Panc1 (cell line): Measurements from ENCODE around the gene HMGCS1. TPM values are rescaled to one million over a fixed set of nuclear protein-coding genes. Genes with fewer than 3 reads are reported as not detected.

Source experiments
- ATAC-seq: fragments of 200-7000 bp; cut with Tn5 transposase; 2 replicates; pipeline ENCODE4 v1.9.1; 2020; ENCODE audit warnings: mild to moderate bottlenecking, moderate library complexity
- BruUV-seq: library from RNA; stranded (reverse); fragments of 400-500 nt; replicated peaks from 2 replicates; lab custom pipeline; 2021; lab: Mats Ljungman, UMichigan
- CTCF ChIA-PET: fragments of 300-600 bp; sonication (Branson Sonifier 250); formaldehyde crosslinking; loops from one replicate; lab custom pipeline; 2022; ENCODE audit warnings: antibody characterized with exemption; lab: Charles Lee
- POLR2A ChIA-PET: fragments of 300-600 bp; sonication (Branson Sonifier 250); formaldehyde crosslinking; loops from one replicate; lab custom pipeline; 2022; ENCODE audit warnings: antibody characterized with exemption; lab: Charles Lee
- DNase-seq: peaks from one replicate; pipeline ENCODE4 v3.0.0-alpha.2; 2010; ENCODE audit warnings: low read depth, low spot score
- H3K27ac ChIP-seq: 2 replicates; pipeline ENCODE4 v1.5.1; 2011; ENCODE audit warnings: mild to moderate bottlenecking, low read length, inconsistent platforms
- H3K27me3 ChIP-seq: fragments of 200-500 bp; sonication (Bioruptor generic); 2 replicates; pipeline ENCODE4 v1.6.0; 2014; ENCODE audit warnings: low read length, inconsistent platforms; ENCODE audit not compliant: control insufficient read depth, insufficient read depth
- H3K36me3 ChIP-seq: fragments of 200-500 bp; sonication (Bioruptor generic); 2 replicates; pipeline ENCODE4 v1.5.1; 2014; ENCODE audit warnings: inconsistent platforms, mild to moderate bottlenecking, low read length, moderate library complexity; ENCODE audit not compliant: control insufficient read depth, insufficient read depth
- H3K4me1 ChIP-seq: 2 replicates; pipeline ENCODE4 v1.5.1; 2011; ENCODE audit warnings: inconsistent platforms, mild to moderate bottlenecking, low read length, moderate library complexity; ENCODE audit not compliant: control insufficient read depth, insufficient read depth
- H3K4me3 ChIP-seq, 2 experiments: 2 replicates each; pipeline ENCODE4 v1.5.1; 2011 to 2012; ENCODE audit warnings: low read depth in 2 of 2, low read length in 2 of 2, mild to moderate bottlenecking in 2 of 2, inconsistent platforms in 1 of 2, moderate library complexity in 1 of 2
- H3K9me3 ChIP-seq: fragments of 200-500 bp; sonication (Bioruptor generic); 2 replicates; pipeline ENCODE4 v1.5.1; 2014; ENCODE audit warnings: low read depth, mild to moderate bottlenecking, inconsistent platforms, low read length, moderate library complexity; ENCODE audit not compliant: control insufficient read depth, insufficient read depth
- POLR2AphosphoS5 ChIP-seq: IDR thresholded peaks from 2 replicates; pipeline ENCODE4 v1.6.1; 2012; ENCODE audit warnings: mild to moderate bottlenecking, low read depth, low read length, moderate library complexity
- SIN3A ChIP-seq: IDR thresholded peaks from 2 replicates; pipeline ENCODE4 v1.6.1; 2012; ENCODE audit warnings: low read depth, mild to moderate bottlenecking, low read length, moderate library complexity, borderline replicate concordance; ENCODE audit not compliant: insufficient read depth
- TCF7L2 ChIP-seq: IDR thresholded peaks from 2 replicates; pipeline ENCODE4 v1.6.1; 2011; ENCODE audit warnings: mild to moderate bottlenecking, low read depth, low read length, inconsistent platforms
- in situ Hi-C: cut with HindIII; loops from 2 replicates; pipeline ENCODE4 v1.10.0; 2016; ENCODE audit warnings: low sequenced_read_pairs, low pct_unique_long_range_greater_than_20kb
- intact Hi-C: fragments of 100-400 bp; cut with micrococcal nuclease; formaldehyde crosslinking; loops from one replicate; pipeline ENCODE4 v1.10.0; 2022; ENCODE audit not compliant: unreplicated experiment
- total RNA-seq: library from RNA; stranded (reverse); gene quantifications from one replicate; pipeline ENCODE4 v1.2.1, GENCODE V29; 2021; ENCODE audit not compliant: unreplicated experiment
- TF ChIP-seq, protein P1 (sequence below): fragments of 450-650 bp; IDR thresholded peaks from 2 replicates; pipeline ENCODE4 v1.5.1; 2017; ENCODE audit warnings: mild to moderate bottlenecking
- TF ChIP-seq, protein P2 (sequence below), 2 experiments: IDR thresholded peaks; 2 replicates each; pipeline ENCODE4 v1.6.1; 2011 to 2012; ENCODE audit warnings: low read depth in 2 of 2, control low read depth in 1 of 2, low read length in 1 of 2, mild to moderate bottlenecking in 1 of 2, moderate library complexity in 1 of 2; ENCODE audit not compliant: insufficient read depth in 1 of 2

Gene HMGCS1
- total RNA-seq, 1 experiment from 2014 or later = 66.1 TPM

DNA sequence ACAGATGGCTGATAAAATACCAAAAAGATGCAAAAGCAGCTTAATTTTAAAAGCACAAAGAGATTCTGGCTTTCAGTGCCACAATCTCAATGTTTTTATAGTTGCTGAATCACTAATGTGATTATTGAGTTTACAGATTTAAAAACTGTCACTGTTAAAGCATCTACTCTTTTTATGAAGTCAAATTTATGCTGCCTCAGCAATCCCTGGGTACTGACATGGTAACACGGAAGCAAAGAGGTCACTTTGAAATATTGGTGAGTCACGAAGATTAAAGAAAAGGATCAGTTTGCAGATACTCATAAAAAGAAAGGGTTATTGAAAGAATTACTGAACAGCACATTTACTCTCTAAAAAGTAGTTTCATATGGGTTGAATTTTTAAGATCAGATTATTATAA lies 39.7 kb upstream of the HMGCS1 start:
- in situ Hi-C loops = no loop called here
- H3K4me3 ChIP-seq = no peak overlapping the region
- ChIA-PET CTCF (no interaction called here), POLR2A (no interaction called here)
- no peaks in the 10 kb centered on the region for H3K4me1 ChIP-seq
- intact Hi-C loops = no loop called here
- DNase-seq (no peak), ATAC-seq (no peak)
- H3K36me3 ChIP-seq = no peaks in the 10 kb centered on the region
- H3K27me3 ChIP-seq = peaks cover 9% of the 10 kb centered on the region; the same call in 1 of the 2 replicates
- no TSS peak for BruUV-seq
- TF ChIP-seq TCF7L2 (no peak), SIN3A (no peak), POLR2AphosphoS5 (no peak)
- TF ChIP-seq, protein P1, sequence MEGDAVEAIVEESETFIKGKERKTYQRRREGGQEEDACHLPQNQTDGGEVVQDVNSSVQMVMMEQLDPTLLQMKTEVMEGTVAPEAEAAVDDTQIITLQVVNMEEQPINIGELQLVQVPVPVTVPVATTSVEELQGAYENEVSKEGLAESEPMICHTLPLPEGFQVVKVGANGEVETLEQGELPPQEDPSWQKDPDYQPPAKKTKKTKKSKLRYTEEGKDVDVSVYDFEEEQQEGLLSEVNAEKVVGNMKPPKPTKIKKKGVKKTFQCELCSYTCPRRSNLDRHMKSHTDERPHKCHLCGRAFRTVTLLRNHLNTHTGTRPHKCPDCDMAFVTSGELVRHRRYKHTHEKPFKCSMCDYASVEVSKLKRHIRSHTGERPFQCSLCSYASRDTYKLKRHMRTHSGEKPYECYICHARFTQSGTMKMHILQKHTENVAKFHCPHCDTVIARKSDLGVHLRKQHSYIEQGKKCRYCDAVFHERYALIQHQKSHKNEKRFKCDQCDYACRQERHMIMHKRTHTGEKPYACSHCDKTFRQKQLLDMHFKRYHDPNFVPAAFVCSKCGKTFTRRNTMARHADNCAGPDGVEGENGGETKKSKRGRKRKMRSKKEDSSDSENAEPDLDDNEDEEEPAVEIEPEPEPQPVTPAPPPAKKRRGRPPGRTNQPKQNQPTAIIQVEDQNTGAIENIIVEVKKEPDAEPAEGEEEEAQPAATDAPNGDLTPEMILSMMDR = no peak
- H3K9me3 ChIP-seq = no peaks in the 10 kb centered on the region
- H3K27ac ChIP-seq = no peak overlapping the region

DNA sequence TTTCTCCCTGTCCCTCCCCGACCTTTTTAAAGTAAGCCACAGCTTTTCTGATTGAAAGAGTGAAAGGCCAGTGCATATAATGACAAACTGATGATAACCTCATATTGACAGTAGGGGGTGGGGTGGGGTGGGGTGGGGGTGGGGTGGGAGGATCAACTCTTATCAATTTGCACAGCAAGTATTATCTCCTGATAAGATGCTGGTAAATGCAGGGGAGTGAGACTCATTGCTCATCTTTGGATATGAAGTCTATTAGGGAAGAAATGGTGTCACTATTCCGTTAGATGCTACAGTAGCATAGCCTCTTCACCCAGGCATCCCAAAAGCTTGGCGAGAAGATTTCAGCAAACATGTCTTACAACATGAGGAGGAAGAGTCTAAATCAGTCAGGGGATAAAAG lies 38.9 kb upstream of the HMGCS1 start:
- Histone ChIP-seq H3K27me3 (peaks cover 9% of the 10 kb centered on the region; the same call in 1 of the 2 replicates), H3K36me3 (no peaks in the 10 kb centered on the region), H3K4me3 (no peak overlapping the region), H3K27ac (no peak overlapping the region), H3K9me3 (no peaks in the 10 kb centered on the region), H3K4me1 (no peaks in the 10 kb centered on the region)
- POLR2A ChIA-PET = no interaction called here
- DNase-seq (no peak), ATAC-seq (no peak)
- intact Hi-C loops (no loop called here), in situ Hi-C loops (no loop called here)
- CTCF ChIA-PET = no interaction called here
- TF ChIP-seq SIN3A = no peak
- TF ChIP-seq TCF7L2 = no peak
- no peak for TF ChIP-seq POLR2AphosphoS5
- TF ChIP-seq, protein P2, sequence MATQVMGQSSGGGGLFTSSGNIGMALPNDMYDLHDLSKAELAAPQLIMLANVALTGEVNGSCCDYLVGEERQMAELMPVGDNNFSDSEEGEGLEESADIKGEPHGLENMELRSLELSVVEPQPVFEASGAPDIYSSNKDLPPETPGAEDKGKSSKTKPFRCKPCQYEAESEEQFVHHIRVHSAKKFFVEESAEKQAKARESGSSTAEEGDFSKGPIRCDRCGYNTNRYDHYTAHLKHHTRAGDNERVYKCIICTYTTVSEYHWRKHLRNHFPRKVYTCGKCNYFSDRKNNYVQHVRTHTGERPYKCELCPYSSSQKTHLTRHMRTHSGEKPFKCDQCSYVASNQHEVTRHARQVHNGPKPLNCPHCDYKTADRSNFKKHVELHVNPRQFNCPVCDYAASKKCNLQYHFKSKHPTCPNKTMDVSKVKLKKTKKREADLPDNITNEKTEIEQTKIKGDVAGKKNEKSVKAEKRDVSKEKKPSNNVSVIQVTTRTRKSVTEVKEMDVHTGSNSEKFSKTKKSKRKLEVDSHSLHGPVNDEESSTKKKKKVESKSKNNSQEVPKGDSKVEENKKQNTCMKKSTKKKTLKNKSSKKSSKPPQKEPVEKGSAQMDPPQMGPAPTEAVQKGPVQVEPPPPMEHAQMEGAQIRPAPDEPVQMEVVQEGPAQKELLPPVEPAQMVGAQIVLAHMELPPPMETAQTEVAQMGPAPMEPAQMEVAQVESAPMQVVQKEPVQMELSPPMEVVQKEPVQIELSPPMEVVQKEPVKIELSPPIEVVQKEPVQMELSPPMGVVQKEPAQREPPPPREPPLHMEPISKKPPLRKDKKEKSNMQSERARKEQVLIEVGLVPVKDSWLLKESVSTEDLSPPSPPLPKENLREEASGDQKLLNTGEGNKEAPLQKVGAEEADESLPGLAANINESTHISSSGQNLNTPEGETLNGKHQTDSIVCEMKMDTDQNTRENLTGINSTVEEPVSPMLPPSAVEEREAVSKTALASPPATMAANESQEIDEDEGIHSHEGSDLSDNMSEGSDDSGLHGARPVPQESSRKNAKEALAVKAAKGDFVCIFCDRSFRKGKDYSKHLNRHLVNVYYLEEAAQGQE (IDR thresholded peaks at IDR 0.05; ENCODE audit: insufficient read depth in 1 of 2, low read depth in 2 of 2, low read length in 1 of 2) = no peak
- TF ChIP-seq, protein P1 = no peak
- BruUV-seq = no TSS peak
